ENCODE data around the gene OGDHL. TPM values are rescaled to one million over a fixed set of nuclear protein-coding genes. Genes with fewer than 3 reads are reported as not detected.

The OGDHL gene
- total RNA-seq, 1 experiment from 2014 or later, result 22.6 TPM

GRCh38 chr10:49694466-49694865, 67.7 kb downstream of the OGDHL start:
- no peak overlapping the region for H4K91ac ChIP-seq (ENCODE audit: insufficient read length, low read depth, low read length)

More at GRCh38 chr10:49694466-49694865, 67.7 kb downstream of the OGDHL start:
- Histone ChIP-seq H3K18ac (ENCODE audit: insufficient read length, low read depth, low read length) (no peak overlapping the region), H4K20me1 (ENCODE audit: control insufficient read depth, insufficient read depth, insufficient read length) (no peaks in the 10 kb centered on the region), H2BK5ac (ENCODE audit: insufficient read length, low read length) (no peak overlapping the region), H3K4me1 (ENCODE audit: insufficient read depth, low read length) (peaks cover 3% of the 10 kb centered on the region; the same call in 1 of the 2 replicates), H3K79me2 (ENCODE audit: insufficient read depth, low read length) (no peaks in the 10 kb centered on the region), H3K23ac (ENCODE audit: insufficient read length, low read depth, low read length) (no peak overlapping the region), H2AFZ (ENCODE audit: low read length) (no peak overlapping the region), H3K4me2 (ENCODE audit: insufficient read depth, insufficient read length, low read length) (no peak overlapping the region), H3K9me3 (ENCODE audit: control insufficient read depth, low read depth, low read length) (no peaks in the 10 kb centered on the region), H4K8ac (replicated peaks; ENCODE audit: insufficient read length, low read depth, low read length) (no peak overlapping the region), H3K56ac (ENCODE audit: insufficient read length, low read depth, low read length) (no peak overlapping the region), H3T11ph (ENCODE audit: low read length) (no peak overlapping the region), H3K27me3 (ENCODE audit: insufficient read depth, low read length) (peaks cover 44% of the 10 kb centered on the region), H3K23me2 (ENCODE audit: insufficient read length, low read depth, low read length, poor library complexity, severe bottlenecking) (peaks cover 1% of the 10 kb centered on the region), H4K5ac (ENCODE audit: insufficient read length, low read depth, low read length) (no peak overlapping the region), H3K4ac (ENCODE audit: low read depth, low read length) (no peak overlapping the region), H2BK12ac (ENCODE audit: insufficient read length, low read depth, low read length) (no peak overlapping the region), H2BK20ac (ENCODE audit: low read depth, low read length, poor library complexity, severe bottlenecking) (no peak overlapping the region), H3K14ac (ENCODE audit: insufficient read depth, low read length) (no peak overlapping the region), H2BK120ac (ENCODE audit: low read depth, low read length, poor library complexity, severe bottlenecking) (no peak overlapping the region), H3K79me1 (ENCODE audit: insufficient read depth, low read depth, low read length, poor library complexity, severe bottlenecking) (no peaks in the 10 kb centered on the region), H3K27ac (ENCODE audit: insufficient read length, low read depth, low read length) (no peak overlapping the region), H2BK15ac (ENCODE audit: low read depth, low read length) (no peak overlapping the region), H2AK5ac (ENCODE audit: insufficient read length, low read length) (no peak overlapping the region), H3K9ac (ENCODE audit: extremely low read depth, insufficient read length, low read length) (no peak overlapping the region)
- peaks cover 100% of the 10 kb centered on the region for H3K27me3 Mint-ChIP-seq (ENCODE audit: low read depth)
- H3K27ac Mint-ChIP-seq, result no peak overlapping the region
- H3K9me3 Mint-ChIP-seq, result peaks cover 0 to 9% of the 10 kb centered on the region in 2 experiments; a peak in 2 of 5 replicates
- no peak overlapping the region for H3K4me3 Mint-ChIP-seq
- DNase-seq, result no peak
- WGBS (ENCODE audit: extremely low coverage, insufficient read length, low lambda C conversion rate), result no CpG with 5 or more reads among the region's 6 CpGs
- H3K36me3 Mint-ChIP-seq (ENCODE audit: insufficient read depth in 1 of 3, low read depth in 3 of 3), result no peaks in the 10 kb centered on the region; a peak in 1 of 7 replicates
- H3K4me1 Mint-ChIP-seq, result peaks cover 28 to 32% of the 10 kb centered on the region in 2 experiments
- TF ChIP-seq CTCF (conservative IDR thresholded peaks at IDR 0.05), result no peak

All from H9 (cell line).